Measurements from ENCODE around the gene GDPD4. TPM values are rescaled to one million over a fixed set of nuclear protein-coding genes. Genes with fewer than 3 reads are reported as not detected.
A peak's percentile ranks its signal among the peaks of the same experiment; 100 is the strongest.

The GDPD4 gene
- total RNA-seq, 1 experiment from 2014 or later, result not detected

DNA sequence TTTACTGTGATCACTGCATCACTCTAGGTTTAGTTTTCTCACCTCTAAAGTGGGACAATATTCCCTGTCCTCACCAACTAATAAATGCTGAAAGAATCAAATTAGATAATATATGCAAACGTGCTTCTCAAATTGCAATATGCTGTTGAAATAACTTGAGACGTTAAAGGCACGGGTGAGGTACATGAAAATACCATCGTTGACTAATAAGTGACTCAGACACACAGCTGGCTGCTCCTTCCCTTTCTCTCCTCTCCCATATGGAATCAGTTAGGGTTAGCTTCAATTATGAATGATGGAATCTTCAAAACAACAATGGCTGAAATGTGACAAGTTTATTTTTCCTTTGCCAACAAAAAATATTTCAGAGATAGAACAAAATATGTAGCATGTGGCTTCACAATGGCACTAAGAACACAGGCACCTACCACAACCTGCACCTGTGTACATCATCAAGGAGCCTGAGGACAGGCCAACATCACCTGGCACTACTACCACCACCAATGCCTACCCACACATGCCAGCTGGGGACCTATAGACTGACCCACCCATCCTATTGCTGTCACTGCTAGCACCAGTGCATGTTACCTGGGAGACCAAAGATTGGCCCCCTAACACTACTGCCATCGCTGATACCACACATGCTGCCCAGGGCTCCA lies 13.7 kb downstream of the GDPD4 start:
- ChIA-PET POLR2A (no interaction called here), CTCF (no interaction called here)
- no peak overlapping the region for H3K4me2 ChIP-seq (ENCODE audit: low read length)

GRCh38 chr11:77287136-77287535 lies 14.3 kb downstream of the GDPD4 start:
- Histone ChIP-seq H3K4me3 (replicated peaks in 1 of 2; ENCODE audit: low read depth in 1 of 2, low read length in 2 of 2) (no peak overlapping the region), H4K20me1 (ENCODE audit: insufficient read depth) (no peaks in the 10 kb centered on the region), H3K27ac (ENCODE audit: low read depth, low read length) (no peak overlapping the region), H3K9ac (ENCODE audit: low read length) (no peak overlapping the region), H3K9me2 (ENCODE audit: insufficient read depth) (0 out of 2 replicates have a peak, but pooled peaks cover under 1% of the 10 kb centered on the region), H3K9me3 (ENCODE audit: control insufficient read depth in 1 of 2, insufficient read depth in 1 of 2, low read depth in 1 of 2, low read length in 2 of 2) (no peaks in the 10 kb centered on the region), H3K4me1 (ENCODE audit: control insufficient read depth in 1 of 2, insufficient read depth in 2 of 2, low read length in 2 of 2) (peaks cover 0 to 7% of the 10 kb centered on the region in 2 experiments; a peak in 1 of 4 replicates), H3K79me2 (ENCODE audit: insufficient read depth, low read length) (no peaks in the 10 kb centered on the region), H3K4me2 (ENCODE audit: low read length) (no peak overlapping the region), H2AFZ (ENCODE audit: low read depth, low read length, poor library complexity, severe bottlenecking) (peak overlapping the region; percentile 13), H3K36me3 (ENCODE audit: control insufficient read depth in 1 of 2, insufficient read depth in 2 of 2, low read length in 2 of 2) (no peaks in the 10 kb centered on the region), H3K27me3 (ENCODE audit: insufficient read depth, low read length) (no peaks in the 10 kb centered on the region)
- BruUV-seq (replicated peaks), result no TSS peak
- ChIA-PET POLR2A (no interaction called here), RAD21 (ENCODE audit: low non-redundant PET in 1 of 2, low total read pairs in 2 of 2, uncharacterized antibody in 2 of 2, unreplicated experiment in 2 of 2) (no interaction called here), CTCF (no interaction called here)
- TF ChIP-seq EZH2phosphoT487 (IDR thresholded peaks at IDR 0.05; ENCODE audit: borderline replicate concordance), result no peak
- TF ChIP-seq, protein P1, sequence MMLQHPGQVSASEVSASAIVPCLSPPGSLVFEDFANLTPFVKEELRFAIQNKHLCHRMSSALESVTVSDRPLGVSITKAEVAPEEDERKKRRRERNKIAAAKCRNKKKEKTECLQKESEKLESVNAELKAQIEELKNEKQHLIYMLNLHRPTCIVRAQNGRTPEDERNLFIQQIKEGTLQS (IDR thresholded peaks at IDR 0.05), result no peak
- TF ChIP-seq RAD21 (IDR thresholded peaks at IDR 0.05; ENCODE audit: low read depth), result no peak
- no peak for TF ChIP-seq SIN3A (IDR thresholded peaks at IDR 0.05; ENCODE audit: low read depth)
- no peak for TF ChIP-seq CTCF (IDR thresholded peaks at IDR 0.05 in 2 of 3, conservative IDR thresholded peaks at IDR 0.05 in 1 of 3; ENCODE audit: borderline replicate concordance in 1 of 3, insufficient read depth in 1 of 3, low read depth in 2 of 3, low read length in 2 of 3)
- TF ChIP-seq POLR2A (IDR thresholded peaks at IDR 0.05; ENCODE audit: borderline replicate concordance, extremely low read depth, insufficient read depth, insufficient read length), result no peak
- TF ChIP-seq CEBPB (IDR thresholded peaks at IDR 0.05; ENCODE audit: low read depth), result no peak
- no peak for TF ChIP-seq ZNF274 (IDR thresholded peaks at IDR 0.05; ENCODE audit: low read depth, low read length)
- no peak for TF ChIP-seq ZFX (IDR thresholded peaks at IDR 0.05)
- no peak for TF ChIP-seq TCF7L2 (IDR thresholded peaks at IDR 0.05; ENCODE audit: borderline replicate concordance, extremely low read depth, insufficient read depth, insufficient read length)
- TF ChIP-seq EGR1 (IDR thresholded peaks at IDR 0.05; ENCODE audit: low read depth), result no peak
- TF ChIP-seq, protein P2, sequence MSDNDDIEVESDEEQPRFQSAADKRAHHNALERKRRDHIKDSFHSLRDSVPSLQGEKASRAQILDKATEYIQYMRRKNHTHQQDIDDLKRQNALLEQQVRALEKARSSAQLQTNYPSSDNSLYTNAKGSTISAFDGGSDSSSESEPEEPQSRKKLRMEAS (IDR thresholded peaks at IDR 0.05), result no peak
- TF ChIP-seq JUND (IDR thresholded peaks at IDR 0.05), result no peak
- no peak for TF ChIP-seq SP1 (IDR thresholded peaks at IDR 0.05; ENCODE audit: low read depth)
- intact Hi-C loops (cut with micrococcal nuclease), result no loop called here
- DNase-seq (ENCODE audit: low read depth, low spot score) (no peak), ATAC-seq (no peak)

More for the DNA sequence above, 13.7 kb downstream of the GDPD4 start:
- Histone ChIP-seq H2AFZ (ENCODE audit: low read depth, low read length, poor library complexity, severe bottlenecking) (peak overlapping the region; percentile 13), H3K27me3 (ENCODE audit: insufficient read depth, low read length) (no peaks in the 10 kb centered on the region), H3K4me3 (replicated peaks in 1 of 2; ENCODE audit: low read depth in 1 of 2, low read length in 2 of 2) (no peak overlapping the region), H3K9ac (ENCODE audit: low read length) (no peak overlapping the region), H3K9me2 (ENCODE audit: insufficient read depth) (0 out of 2 replicates have a peak, but pooled peaks cover 7% of the 10 kb centered on the region), H4K20me1 (ENCODE audit: insufficient read depth) (no peaks in the 10 kb centered on the region), H3K36me3 (ENCODE audit: control insufficient read depth in 1 of 2, insufficient read depth in 2 of 2, low read length in 2 of 2) (no peaks in the 10 kb centered on the region), H3K27ac (ENCODE audit: low read depth, low read length) (no peak overlapping the region), H3K9me3 (ENCODE audit: control insufficient read depth in 1 of 2, insufficient read depth in 1 of 2, low read depth in 1 of 2, low read length in 2 of 2) (no peaks in the 10 kb centered on the region), H3K4me1 (ENCODE audit: control insufficient read depth in 1 of 2, insufficient read depth in 2 of 2, low read length in 2 of 2) (peaks cover 0 to 7% of the 10 kb centered on the region in 2 experiments; a peak in 1 of 4 replicates), H3K79me2 (ENCODE audit: insufficient read depth, low read length) (no peaks in the 10 kb centered on the region)
- RAD21 ChIA-PET (ENCODE audit: low non-redundant PET in 1 of 2, low total read pairs in 2 of 2, uncharacterized antibody in 2 of 2, unreplicated experiment in 2 of 2), result no interaction called here
- no peak; the same call in 1 of the 2 replicates for ATAC-seq
- no TSS peak for BruUV-seq (replicated peaks)
- TF ChIP-seq JUND (IDR thresholded peaks at IDR 0.05) (peak; percentile 41; the same call in 1 of the 2 replicates), FOSL1 (IDR thresholded peaks at IDR 0.05; ENCODE audit: low read depth) (peak; percentile 50; the same call in 1 of the 2 replicates), SP1 (IDR thresholded peaks at IDR 0.05; ENCODE audit: low read depth) (0 out of 2 replicates have a peak, but pooled peaks have one; percentile 17), EZH2 (IDR thresholded peaks at IDR 0.05) (no peak)
- TF ChIP-seq, protein P1 (IDR thresholded peaks at IDR 0.05), result no peak
- no peak for DNase-seq (ENCODE audit: low read depth, low spot score)
- intact Hi-C loops (cut with micrococcal nuclease), result no loop called here
